ENCODE data around the gene RAB22A. TPM values are rescaled to one million over a fixed set of nuclear protein-coding genes. Genes with fewer than 3 reads are reported as not detected.
"Not testable (repeated sequence)": the region's sequence is repeated elsewhere in the genome, so short reads cannot be mapped to it uniquely, and the experiment has no call there.

The RAB22A gene
- total RNA-seq, 1 donor from 2014 or later: 21.3 TPM

DNA sequence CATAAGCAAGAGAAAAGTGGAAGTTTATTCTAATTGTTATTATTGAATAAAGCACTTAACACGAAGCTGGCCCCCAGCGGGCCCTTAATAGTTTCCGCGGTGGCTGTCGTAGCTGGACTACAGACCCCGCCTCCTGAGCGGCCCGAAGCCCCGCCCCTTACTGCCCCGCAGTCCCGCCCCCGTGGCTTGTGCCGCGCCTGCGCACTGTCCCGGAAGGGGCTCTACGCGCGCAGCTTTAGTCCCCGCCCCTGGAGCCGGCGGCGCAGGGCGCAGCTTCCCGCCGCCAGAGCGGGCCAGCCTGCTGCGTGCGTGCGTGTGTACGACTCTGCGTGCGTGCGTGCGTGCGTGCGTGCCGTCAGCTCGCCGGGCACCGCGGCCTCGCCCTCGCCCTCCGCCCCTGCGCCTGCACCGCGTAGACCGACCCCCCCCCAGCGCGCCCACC, 79.4 kb downstream of the RAB22A start, which contains the start of gene VAPB:
Gene VAPB (plus strand): TSS at position 348 of the 442 bp plus-strand sequence. CDS start 231 bp downstream, outside the sequence.
- DNase-seq (ENCODE audit: low spot score): peak; percentile 96

DNA sequence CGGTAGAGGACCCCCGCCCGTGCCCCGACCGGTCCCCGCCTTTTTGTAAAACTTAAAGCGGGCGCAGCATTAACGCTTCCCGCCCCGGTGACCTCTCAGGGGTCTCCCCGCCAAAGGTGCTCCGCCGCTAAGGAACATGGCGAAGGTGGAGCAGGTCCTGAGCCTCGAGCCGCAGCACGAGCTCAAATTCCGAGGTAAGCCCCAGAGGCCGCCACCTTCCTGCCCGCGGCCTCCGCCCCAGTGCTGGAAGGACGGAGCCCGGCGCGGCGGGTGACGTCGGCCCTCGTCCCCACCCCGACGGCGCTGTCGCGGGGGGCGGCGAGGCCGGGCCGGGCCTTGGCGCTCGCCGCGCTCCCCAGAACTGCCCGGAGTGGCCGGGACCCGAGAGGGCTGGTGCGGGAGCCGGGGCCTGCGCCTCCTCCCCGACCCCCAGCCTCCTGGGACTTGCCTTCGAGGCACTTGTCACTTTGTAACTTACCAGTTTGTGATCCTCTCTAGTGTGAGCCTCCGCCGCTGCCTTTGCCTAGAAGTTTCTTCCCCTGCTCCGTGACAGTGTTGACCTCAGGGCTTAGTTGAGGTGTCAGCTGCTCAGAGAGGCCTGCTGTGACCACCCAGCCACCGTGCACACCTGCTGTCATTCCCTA, 79.9 kb downstream of the RAB22A start:
- DNase-seq (ENCODE audit: low spot score): no peak

DNA sequence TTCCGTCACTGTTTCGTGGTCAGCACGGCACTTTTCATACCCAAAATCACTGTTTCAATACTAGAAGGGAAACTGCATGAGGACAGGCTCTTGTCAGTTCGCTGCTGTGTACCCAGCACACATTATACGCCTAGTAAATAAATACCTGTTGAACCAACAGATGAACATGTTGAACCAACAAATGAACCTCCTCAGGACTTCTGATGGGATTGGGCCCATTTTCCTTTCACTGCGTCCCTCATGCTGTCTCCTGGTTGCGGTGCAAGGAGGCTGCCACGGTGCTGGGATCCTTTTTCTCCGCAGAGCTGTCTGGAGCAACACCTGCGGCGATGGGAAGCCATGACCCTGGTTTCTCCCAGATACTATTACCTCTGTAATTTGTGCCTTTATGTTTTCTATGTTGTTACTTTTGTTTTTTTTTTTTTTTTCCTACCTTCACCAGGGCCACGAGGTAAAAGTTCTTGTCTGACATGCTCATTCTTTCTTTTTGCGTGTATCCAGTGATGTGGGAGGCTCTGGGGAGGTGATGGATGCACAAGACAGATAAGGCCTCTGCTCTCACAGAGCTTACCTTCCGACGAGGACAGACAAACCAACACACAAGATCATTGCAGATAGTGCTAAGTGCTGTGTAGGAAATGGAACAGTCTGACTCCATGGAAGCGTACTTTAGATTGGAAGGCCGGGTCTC, 80.6 kb downstream of the RAB22A start:
- DNase-seq (ENCODE audit: low spot score): no peak

DNA sequence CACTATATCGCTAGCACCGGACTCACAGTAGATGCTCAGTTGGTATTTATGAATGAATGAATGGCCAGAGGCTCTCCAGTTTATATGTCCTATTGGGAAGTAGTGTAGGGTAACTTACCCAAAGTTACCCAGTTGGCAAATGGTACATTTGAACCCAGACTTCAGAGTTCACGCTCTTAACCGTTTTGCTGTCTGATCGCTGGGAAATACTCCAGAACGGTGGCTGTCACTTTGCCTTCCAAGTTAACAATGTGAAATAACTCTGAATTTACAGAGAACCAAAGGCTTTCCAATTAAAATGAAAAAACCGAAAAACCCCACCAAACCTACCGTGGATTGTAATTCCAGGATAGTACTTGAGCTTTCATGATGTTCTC, 81.1 kb downstream of the RAB22A start:
- no peak for DNase-seq (ENCODE audit: low spot score)

DNA sequence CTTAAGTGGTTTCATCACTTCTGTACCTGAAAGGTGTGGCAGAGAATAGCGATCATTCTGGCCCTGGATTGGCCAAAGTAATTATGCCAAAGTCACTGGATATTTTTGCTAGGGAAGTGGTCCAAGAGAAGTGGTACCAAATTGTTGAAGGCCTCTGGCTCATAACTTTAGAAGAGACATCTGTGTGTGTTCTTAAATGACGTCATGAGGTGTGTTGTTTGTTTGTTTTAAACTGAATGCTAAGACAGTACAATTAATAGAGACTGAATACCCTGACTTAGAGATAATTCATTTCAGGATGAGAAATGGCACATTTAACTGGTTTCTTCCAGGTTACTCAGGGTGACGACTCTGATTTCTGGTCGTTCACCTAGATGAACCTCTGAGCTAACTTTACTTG, 82.8 kb downstream of the RAB22A start:
- DNase-seq (ENCODE audit: low spot score): no peak

DNA sequence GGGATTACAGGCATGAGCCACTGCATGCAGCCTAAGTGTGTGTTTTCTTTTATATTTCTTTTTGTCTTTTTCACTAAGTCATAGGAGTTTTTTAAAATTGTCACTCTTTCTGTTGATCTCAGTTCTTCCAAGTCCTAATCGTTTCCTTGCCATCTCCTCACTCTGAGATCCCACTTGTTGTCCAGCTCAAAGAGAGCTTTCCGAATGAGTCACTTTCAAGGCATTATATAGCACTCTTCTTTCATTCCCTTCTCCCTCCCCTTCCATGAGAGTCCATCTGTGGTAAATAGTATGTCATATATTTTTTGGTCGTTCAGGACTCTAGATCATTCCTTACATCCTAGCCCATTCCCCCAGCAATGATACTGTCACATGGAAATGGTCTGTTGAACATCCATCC, 83.8 kb downstream of the RAB22A start:
- no peak for DNase-seq (ENCODE audit: low spot score)

DNA sequence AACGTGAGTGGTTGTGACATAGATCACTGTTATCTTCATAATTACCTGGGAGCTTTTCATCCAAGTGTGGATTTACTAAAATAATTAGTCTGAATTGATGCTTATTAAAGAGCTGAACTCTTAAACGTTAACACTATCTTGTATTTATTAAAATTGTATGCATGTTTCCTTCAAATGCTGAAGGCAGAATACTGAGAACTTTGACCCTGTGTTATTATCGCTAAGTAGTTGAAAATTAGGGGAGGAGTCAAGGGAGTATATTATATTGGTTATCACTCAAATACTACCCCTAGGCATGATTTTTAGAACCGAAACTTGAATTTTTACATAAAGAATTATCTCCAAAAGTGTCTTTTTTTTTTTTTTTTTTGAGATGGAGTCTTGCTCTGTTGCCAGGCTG, 85.3 kb downstream of the RAB22A start:
- DNase-seq (ENCODE audit: low spot score): no peak

DNA sequence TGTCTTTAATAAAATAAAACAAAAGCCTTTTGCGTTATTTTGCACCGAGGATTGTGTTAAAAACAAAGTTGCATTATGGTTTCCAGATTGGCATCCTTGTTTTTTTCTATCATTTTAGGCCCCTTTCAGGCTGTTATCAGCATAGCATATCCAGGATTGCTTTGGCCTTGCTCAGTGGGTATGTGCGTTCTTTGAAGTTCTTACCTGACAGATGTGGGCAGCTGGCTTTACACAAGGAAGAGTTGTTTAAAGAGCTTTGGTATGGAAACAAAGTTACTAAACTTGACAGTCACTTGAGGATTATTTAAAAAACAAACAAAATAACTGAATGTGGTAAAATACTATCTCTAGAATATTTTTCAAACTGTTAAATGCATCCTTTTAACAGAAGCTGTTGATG, 86.1 kb downstream of the RAB22A start:
- DNase-seq (ENCODE audit: low spot score): no peak

DNA sequence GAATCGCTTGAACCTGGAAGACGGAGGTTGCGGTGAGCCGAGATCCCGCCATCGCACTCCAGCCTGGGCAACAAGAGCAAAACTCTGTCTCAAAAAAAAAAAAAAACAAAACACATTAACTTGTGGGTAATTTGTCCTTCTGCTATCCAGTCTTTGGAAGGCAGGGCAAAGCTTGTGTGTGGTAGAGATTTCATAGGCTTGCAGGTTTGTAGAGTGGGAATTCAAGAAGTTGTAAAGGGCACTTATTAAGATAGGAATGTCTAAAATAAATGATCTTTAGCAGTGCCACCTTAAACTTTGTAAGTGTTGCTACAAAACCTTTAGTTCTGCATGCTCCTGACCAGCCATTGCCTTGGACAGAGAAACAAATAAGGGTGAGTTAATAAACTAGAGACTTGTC, 87.9 kb downstream of the RAB22A start:
- no peak for DNase-seq (ENCODE audit: low spot score)

DNA sequence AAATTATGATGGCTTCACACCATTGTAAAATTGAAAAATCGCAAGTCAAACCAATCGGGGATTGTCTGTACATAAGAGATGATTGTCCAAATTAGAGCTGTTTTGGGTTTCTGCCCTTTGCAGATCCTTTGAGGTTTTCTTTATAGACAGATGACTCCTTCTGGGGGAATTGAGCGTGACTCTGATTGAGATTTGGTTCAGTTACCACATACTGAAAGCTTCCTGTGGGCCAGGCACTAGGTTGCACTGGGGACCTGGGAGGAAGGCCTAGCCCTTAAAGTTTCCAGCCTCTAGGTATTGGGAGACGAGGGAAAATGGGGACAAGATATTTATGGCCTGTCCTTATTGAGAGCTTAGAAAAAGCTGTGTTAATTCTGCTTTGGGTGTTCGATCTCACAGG, 88.7 kb downstream of the RAB22A start:
- no peak for DNase-seq (ENCODE audit: low spot score)

DNA sequence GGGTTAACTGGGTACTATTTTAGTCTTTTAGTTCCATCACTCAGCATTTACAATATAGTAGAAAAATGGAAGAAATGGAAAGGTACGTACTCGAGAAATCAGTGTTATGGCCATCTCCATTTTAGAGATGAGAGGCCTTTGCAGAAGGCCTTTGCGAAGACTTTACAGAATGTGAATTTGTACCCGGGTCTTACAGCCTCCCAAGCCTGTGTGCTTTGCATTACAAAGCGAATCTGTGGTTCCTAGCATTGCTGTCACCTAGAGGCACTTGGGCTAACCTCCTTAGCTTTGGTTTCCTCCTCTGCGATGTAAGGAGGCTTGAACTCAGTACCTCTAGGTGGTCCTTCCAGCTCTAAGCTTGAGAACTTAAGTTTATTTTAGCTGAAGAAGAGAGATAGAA, 90.4 kb downstream of the RAB22A start:
- DNase-seq (ENCODE audit: low spot score): no peak

DNA sequence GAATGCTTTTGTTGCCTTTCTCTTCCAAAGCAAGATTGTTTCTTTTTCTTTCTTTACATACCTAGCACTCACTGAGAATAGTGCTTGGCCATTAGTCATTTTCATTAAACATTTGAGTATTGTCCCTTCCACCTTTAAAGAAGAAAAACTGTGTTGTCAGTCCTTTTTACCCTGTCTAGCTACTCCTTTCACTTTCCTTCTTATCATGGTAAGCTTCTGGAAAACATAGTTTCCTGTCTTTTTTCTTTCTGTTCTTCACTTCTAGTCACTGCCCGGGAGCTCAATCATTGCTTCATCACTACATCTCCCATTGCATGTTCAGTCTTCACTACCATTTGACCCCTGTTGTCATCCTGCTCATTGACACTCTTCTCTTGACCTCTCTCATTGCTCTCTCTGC, 91.6 kb downstream of the RAB22A start:
- DNase-seq (ENCODE audit: low spot score): no peak

DNA sequence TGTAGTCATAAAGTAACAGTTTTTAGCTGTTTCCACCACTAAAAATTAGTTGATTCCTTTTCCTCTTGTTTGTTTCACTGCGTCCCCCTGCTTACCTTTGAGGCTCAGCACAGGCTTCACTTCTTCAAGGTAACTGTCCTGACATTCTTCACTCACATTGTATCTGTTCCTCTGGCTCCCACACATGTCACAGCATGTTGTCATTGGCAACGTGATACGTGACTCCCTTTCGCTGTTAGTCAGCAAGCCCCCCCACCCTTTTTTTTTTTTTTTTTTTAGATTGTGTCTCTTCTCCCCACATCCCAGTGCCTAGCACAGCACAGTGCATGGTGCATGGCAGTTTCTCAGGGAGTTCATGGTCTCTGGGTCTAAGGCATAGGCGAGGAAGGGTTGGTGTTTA, 92.8 kb downstream of the RAB22A start:
- no peak for DNase-seq (ENCODE audit: low spot score)

DNA sequence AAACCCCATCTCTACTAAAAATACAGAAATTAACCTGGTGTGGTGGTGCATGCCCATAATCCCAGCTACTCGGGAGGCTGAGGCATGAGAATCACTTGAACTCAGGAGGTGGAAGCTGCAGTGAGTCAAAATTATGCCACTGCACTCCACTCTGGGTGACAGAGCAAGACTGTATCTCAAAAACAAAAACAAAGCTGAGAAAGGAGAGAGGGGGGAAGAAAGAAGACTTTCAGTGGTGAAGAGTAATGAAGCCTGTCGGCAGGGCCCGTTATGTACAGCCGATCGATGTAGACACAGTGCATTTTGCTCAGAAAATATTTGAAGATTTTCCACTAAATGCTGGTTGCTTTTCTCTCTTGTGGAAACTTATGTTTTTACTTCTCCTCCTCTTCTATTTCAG, 93.3 kb downstream of the RAB22A start:
- DNase-seq (ENCODE audit: low spot score): no peak

DNA sequence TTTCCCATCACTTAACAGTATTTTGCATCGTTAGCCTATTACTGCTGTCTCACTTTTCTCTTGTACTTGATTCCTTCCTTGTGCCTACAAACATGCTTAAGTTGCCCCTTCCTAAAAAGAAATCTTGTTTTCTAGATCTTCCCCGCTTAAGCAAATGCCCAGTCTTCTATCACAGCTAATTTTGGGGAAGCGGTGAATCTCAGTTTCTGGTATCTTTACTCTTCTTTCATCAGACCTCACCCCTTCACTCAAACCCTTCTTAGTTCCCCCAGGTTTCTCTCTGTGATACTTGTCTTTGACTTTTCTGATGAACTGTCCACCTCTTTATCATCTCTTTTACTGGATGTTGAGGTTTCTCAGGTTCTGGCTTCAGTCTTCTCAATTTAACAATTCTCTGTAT, 93.8 kb downstream of the RAB22A start:
- no peak for DNase-seq (ENCODE audit: low spot score)

DNA sequence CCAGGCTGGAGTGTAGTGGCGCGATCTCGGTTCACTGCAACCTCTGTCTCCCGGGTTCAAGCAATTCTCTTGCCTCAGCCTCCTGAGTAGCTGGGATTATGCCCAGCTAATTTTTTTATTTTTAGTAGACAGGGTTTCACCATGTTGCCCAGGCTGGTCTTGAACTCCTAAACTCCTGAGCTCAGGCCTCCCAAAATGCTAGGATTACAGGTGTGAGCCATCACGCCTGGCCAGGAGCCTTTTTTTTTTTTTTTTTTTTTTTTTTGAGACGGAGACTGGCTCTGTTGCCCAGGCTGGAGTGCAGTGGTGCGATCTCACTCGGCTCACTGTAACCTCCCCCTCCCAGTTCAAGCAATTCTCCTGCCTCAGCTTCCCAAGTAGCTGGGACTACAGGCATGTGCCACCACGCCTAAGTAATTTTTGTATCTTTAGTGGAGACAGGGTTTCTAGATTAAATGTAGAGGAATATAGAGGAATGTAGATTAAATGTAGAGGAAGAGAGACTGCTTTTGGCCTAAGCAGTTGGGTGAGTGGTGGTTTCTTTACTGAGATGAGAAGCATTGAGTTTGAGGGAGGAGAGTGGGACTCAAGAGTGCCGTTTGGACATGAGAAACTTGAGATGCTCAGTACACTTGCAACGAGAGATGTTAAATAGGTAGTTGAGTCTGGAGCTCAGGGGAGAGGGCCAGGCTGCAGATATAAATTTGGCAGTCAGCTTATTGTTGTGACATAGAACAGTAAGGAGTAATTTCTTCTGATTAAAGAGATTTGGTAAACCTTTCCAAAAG, 96.2 kb downstream of the RAB22A start:
- no peak for DNase-seq (ENCODE audit: low spot score)

DNA sequence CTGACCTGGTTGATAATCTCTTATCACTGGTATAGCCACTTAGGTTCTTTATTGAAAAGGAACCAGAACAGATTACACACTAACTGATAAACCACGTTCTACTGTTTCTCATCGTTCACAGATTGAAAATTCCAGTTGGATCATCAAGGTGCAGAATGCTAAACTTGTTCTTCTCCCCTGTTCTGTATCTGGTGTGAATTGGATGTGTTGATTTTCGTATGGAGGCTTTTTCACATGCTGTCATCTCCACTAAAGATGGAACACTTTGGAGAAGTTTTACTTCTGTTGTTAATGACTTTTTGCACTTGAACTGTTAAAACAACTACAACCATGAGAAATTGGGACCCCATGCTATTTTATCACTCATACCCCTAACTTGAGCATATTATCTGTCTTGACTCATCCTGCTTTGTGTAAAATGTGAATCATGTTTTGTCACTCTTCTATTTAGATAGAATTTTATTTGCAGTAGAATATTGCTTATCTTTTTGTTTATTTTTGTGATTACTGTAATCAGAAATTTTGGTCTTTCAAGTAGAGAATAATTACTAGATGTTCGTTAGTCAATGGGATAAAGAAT, 97.0 kb downstream of the RAB22A start:
- no peak for DNase-seq (ENCODE audit: low spot score)

DNA sequence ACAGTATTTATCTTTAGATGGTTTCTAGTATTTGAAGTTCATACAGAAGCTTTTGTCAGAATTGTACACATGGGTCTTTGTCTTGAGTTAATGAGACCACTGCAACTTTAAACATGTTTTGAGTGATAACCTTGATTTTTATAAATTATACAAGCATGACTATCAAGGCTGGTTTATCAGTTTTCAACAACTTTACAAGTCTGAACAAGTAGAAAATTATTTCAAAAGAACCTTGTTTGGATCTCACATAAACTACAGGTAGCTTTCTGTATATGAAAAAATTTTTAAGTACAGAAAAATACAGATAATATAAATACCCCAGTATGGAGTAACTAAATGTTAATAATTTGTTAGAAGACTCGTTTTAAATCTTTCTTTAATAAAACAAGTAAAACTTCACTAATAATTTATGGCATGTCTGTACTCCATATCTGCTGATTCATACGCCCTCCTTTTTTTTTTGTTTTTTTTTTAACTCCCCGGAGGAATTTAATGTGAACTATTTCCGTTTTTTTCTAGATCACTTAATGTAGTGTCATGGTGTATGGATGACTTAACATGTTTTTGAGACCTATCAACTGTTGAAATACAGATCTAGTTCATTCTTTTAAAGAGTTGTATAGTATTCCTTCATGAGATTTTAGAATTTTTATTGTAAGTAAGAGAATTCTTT, 97.8 kb downstream of the RAB22A start:
- DNase-seq (ENCODE audit: low spot score): no peak

DNA sequence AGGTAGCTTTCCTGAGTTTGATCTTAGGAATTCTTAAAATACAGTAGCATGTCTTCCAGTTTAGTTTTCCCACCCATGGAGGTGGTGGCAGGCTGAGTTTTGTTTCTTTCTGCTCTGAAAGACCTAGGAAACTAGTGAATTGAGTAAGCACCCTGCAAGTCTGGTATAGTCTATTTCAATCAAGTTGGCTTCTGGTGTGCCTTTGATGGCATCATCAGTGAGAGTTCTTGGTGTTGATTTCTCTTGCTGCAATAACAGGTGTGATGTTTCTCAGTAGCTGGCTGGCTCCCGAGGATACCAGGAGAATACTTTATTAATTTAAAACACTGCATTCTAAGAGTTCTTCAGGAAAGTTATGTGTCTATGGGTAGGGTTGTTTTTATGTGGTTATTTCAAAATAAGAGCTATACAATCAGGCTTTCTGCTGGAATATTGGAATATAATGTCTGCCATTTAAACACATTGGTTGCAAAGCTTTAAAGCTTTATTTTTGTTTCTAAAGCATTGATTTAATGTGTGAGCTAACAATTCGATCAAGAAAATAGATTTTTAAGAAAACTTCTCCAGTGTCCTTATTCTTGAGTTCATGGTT, 98.5 kb downstream of the RAB22A start:
- no peak for DNase-seq (ENCODE audit: low spot score)

DNA sequence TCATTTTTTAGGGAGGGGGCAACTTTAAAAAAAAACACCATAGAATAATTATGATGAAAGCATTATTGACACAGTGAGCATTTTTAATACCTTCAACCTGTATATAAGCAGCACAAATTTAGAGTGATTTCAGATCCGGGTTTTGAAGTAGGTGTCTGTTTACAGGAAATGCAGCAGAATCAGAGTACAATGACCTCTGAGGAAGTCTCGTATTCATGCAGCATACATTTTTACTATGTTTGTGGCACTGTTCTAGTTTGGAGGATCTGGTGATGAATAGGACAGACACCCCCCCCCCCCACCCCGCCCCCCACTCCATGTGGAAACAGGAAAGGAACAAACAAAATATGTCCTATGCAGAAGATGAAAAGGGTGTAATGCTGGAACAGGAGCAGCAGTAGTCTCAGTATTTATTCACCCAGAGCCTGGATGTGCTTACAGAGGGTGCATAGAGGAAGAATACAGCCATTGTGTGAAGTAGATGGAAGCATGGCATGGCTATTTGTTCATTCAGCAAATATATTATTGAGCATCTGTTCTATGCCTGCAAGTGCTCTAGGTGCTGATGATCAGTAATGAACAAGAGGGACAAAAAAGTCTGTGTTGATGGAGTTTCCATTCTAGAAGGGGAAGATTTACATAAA, 99.2 kb downstream of the RAB22A start:
- DNase-seq (ENCODE audit: low spot score): no peak

DNA sequence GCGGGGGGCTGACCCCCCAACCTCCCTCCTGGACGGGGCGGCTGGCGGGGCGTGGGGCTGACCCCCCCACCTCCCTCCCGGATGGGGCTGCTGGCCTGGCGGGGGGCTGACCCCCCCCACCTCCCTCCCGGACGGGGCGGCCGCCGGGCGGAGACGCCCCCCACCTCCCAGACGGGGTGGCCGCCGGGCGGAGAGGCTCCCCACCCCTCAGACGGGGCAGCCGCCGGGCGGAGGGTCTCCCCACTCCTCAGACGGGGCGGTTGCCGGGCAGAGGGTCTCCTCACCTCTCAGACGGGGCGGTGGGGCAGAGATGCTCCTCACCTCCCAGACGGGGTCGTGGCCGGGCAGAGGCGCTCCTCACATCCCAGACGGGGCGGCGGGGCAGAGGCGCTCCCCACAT, 104.7 kb downstream of the RAB22A start:
- DNase-seq (ENCODE audit: low spot score): not testable (repeated sequence)

Data from ureter (tissue), 1 donor.